ENCODE data around the gene PPP1R1B. TPM values are rescaled to one million over a fixed set of nuclear protein-coding genes. Genes with fewer than 3 reads are reported as not detected.

Gene PPP1R1B
- polyA plus RNA-seq, 1 donor (not counting 4 experiments of a cell fraction or from before 2014, with no cell fraction given), result 0.18 TPM

- dilution Hi-C loops (cut with MboI; ENCODE audit: extremely low pct_ligation_motif_present, low sequenced_read_pairs), result no loop called here
- Histone ChIP-seq H3K9me3 (ENCODE audit: control insufficient read depth, low read depth, low read length) (no peaks in the 10 kb centered on the region), H4K20me1 (ENCODE audit: control insufficient read depth, extremely low read depth, insufficient read depth, low read length) (peaks cover 3% of the 10 kb centered on the region), H3K27me3 (ENCODE audit: control insufficient read depth, extremely low read depth, insufficient read depth, low read length) (no peaks in the 10 kb centered on the region), H3K9me1 (ENCODE audit: control insufficient read depth, extremely low read depth, insufficient read depth, low read length) (no peaks in the 10 kb centered on the region), H3K9ac (ENCODE audit: control insufficient read depth, extremely low read depth, insufficient read depth, low read length) (no peak overlapping the region), H3K36me3 (ENCODE audit: control insufficient read depth in 2 of 2, extremely low read depth in 1 of 2, insufficient read depth in 2 of 2, low read length in 2 of 2) (peaks cover 6 to 16% of the 10 kb centered on the region in 2 experiments), H3K4me3 (ENCODE audit: control insufficient read depth in 2 of 3, extremely low read depth in 1 of 3, insufficient read depth in 2 of 3, low read depth in 1 of 3, low read length in 3 of 3) (no peak overlapping the region), H2AFZ (ENCODE audit: control insufficient read depth, low read length) (no peak overlapping the region), H3K4me2 (ENCODE audit: control insufficient read depth, extremely low read depth, insufficient read depth, low read depth, low read length) (no peak overlapping the region), H3K27ac (ENCODE audit: control insufficient read depth, insufficient read depth, low read length) (no peak overlapping the region), H3K4me1 (ENCODE audit: control insufficient read depth, extremely low read depth, insufficient read depth, low read length) (no peaks in the 10 kb centered on the region), H3K79me2 (ENCODE audit: control insufficient read depth, insufficient read depth, low read length) (no peaks in the 10 kb centered on the region)
- TF ChIP-seq, protein P1, sequence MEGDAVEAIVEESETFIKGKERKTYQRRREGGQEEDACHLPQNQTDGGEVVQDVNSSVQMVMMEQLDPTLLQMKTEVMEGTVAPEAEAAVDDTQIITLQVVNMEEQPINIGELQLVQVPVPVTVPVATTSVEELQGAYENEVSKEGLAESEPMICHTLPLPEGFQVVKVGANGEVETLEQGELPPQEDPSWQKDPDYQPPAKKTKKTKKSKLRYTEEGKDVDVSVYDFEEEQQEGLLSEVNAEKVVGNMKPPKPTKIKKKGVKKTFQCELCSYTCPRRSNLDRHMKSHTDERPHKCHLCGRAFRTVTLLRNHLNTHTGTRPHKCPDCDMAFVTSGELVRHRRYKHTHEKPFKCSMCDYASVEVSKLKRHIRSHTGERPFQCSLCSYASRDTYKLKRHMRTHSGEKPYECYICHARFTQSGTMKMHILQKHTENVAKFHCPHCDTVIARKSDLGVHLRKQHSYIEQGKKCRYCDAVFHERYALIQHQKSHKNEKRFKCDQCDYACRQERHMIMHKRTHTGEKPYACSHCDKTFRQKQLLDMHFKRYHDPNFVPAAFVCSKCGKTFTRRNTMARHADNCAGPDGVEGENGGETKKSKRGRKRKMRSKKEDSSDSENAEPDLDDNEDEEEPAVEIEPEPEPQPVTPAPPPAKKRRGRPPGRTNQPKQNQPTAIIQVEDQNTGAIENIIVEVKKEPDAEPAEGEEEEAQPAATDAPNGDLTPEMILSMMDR (optimal IDR thresholded peaks at IDR 0.05 in 1 of 3, IDR thresholded peaks at IDR 0.05 in 1 of 3, conservative IDR thresholded peaks at IDR 0.05 in 1 of 3; ENCODE audit: extremely low read depth in 1 of 3, insufficient read depth in 2 of 3, low read length in 3 of 3), result no peak
- no peak for TF ChIP-seq EZH2 (IDR thresholded peaks at IDR 0.05; ENCODE audit: low read length)
- no peak for DNase-seq (ENCODE audit: low read depth, low spot score)
- no peak for FAIRE-seq
These were observed 28.4 kb downstream of the PPP1R1B start for GRCh38 chr17:39655105-39655504.

DNA sequence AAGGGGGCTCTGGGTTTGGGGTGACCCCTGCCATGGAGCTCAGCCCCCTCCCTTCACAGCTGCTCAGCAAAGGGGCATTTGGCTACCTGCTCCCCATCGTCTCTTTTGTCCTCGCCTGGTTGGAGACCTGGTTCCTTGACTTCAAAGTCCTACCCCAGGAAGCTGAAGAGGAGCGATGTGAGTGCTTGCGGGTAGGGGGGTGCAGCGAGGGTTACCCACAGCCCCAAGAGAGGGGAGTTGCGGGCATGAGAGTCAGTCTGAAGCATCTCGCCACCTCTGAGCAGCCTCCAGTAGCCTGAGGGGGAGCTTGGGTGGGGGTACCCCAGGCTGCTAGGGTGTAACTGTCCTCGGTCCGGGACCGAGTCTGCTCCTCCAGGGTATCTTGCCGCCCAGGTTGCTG, 31.6 kb downstream of the PPP1R1B start:
- Histone ChIP-seq H2AFZ (ENCODE audit: control insufficient read depth, low read length) (no peak overlapping the region), H3K4me2 (ENCODE audit: control insufficient read depth, extremely low read depth, insufficient read depth, low read depth, low read length) (no peak overlapping the region), H3K79me2 (ENCODE audit: control insufficient read depth, insufficient read depth, low read length) (no peaks in the 10 kb centered on the region), H3K9me1 (ENCODE audit: control insufficient read depth, extremely low read depth, insufficient read depth, low read length) (no peaks in the 10 kb centered on the region), H3K4me3 (ENCODE audit: control insufficient read depth in 2 of 3, extremely low read depth in 1 of 3, insufficient read depth in 2 of 3, low read depth in 1 of 3, low read length in 3 of 3) (no peak overlapping the region), H3K9ac (ENCODE audit: control insufficient read depth, extremely low read depth, insufficient read depth, low read length) (no peak overlapping the region), H3K9me3 (ENCODE audit: control insufficient read depth, low read depth, low read length) (no peaks in the 10 kb centered on the region), H3K27ac (ENCODE audit: control insufficient read depth, insufficient read depth, low read length) (no peak overlapping the region), H3K36me3 (ENCODE audit: control insufficient read depth in 2 of 2, extremely low read depth in 1 of 2, insufficient read depth in 2 of 2, low read length in 2 of 2) (peaks cover 6 to 19% of the 10 kb centered on the region in 2 experiments), H4K20me1 (ENCODE audit: control insufficient read depth, extremely low read depth, insufficient read depth, low read length) (peaks cover 3% of the 10 kb centered on the region), H3K4me1 (ENCODE audit: control insufficient read depth, extremely low read depth, insufficient read depth, low read length) (no peaks in the 10 kb centered on the region), H3K27me3 (ENCODE audit: control insufficient read depth, extremely low read depth, insufficient read depth, low read length) (no peaks in the 10 kb centered on the region)
- dilution Hi-C loops (cut with MboI; ENCODE audit: extremely low pct_ligation_motif_present, low sequenced_read_pairs), result no loop called here
- DNase-seq (ENCODE audit: low read depth, low spot score), result no peak
- no peak for TF ChIP-seq EZH2 (IDR thresholded peaks at IDR 0.05; ENCODE audit: low read length)
- TF ChIP-seq, protein P1 (optimal IDR thresholded peaks at IDR 0.05 in 1 of 3, IDR thresholded peaks at IDR 0.05 in 1 of 3, conservative IDR thresholded peaks at IDR 0.05 in 1 of 3; ENCODE audit: extremely low read depth in 1 of 3, insufficient read depth in 2 of 3, low read length in 3 of 3), result no peak
- FAIRE-seq, result no peak
